ENCODE results near the gene CHRDL1. TPM values are rescaled to one million over a fixed set of nuclear protein-coding genes. Genes with fewer than 3 reads are reported as not detected.
A peak's percentile ranks its signal among the peaks of the same experiment; 100 is the strongest.

The CHRDL1 gene
- total and polyA plus RNA-seq, 7 donors = 1.9 to 5.6 (median 2.3) TPM

DNA sequence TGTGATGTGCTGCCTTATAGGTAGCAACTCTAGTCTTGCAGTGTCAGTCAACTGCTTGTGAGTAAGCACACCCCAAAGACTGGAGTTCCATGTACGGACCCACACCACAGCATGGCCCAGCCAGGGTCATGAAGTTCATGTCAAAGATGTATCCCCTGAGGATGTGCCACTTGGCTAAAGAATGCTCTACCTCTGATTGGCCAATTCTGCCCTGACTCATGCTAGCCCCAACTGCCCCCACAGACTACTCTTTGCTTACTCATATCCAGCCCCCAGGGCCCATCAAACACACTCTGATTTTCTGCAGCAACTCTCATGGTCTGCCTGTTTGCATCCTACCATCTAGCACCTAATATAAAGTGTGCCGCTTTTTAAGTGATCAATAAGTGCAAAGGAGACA is 62.5 kb downstream of the CHRDL1 start:
- intact Hi-C loops (cut with DNase I) = no loop called here
- TF ChIP-seq, protein P1, sequence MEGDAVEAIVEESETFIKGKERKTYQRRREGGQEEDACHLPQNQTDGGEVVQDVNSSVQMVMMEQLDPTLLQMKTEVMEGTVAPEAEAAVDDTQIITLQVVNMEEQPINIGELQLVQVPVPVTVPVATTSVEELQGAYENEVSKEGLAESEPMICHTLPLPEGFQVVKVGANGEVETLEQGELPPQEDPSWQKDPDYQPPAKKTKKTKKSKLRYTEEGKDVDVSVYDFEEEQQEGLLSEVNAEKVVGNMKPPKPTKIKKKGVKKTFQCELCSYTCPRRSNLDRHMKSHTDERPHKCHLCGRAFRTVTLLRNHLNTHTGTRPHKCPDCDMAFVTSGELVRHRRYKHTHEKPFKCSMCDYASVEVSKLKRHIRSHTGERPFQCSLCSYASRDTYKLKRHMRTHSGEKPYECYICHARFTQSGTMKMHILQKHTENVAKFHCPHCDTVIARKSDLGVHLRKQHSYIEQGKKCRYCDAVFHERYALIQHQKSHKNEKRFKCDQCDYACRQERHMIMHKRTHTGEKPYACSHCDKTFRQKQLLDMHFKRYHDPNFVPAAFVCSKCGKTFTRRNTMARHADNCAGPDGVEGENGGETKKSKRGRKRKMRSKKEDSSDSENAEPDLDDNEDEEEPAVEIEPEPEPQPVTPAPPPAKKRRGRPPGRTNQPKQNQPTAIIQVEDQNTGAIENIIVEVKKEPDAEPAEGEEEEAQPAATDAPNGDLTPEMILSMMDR (IDR thresholded peaks at IDR 0.05) = no peak
- Histone ChIP-seq H3K27me3 (ENCODE audit: insufficient read depth in 3 of 3, low read length in 2 of 3) (peaks cover 0 to 22% (median 0%) of the 10 kb centered on the region in 3 donors), H3K9me3 (no peaks in the 10 kb centered on the region), H3K27ac (no peak overlapping the region), H3K4me3 (no peak overlapping the region), H3K36me3 (ENCODE audit: insufficient read depth in 1 of 2, low read depth in 1 of 2) (no peaks in the 10 kb centered on the region), H3K4me1 (no peaks in the 10 kb centered on the region)
- ATAC-seq = peak in 1 of 4 donors; percentile 30
- no peak for DNase-seq
- WGBS, 3 donors = 75 to 82% (median 77%) methylated on average over 2 of the region's 2 CpGs

DNA sequence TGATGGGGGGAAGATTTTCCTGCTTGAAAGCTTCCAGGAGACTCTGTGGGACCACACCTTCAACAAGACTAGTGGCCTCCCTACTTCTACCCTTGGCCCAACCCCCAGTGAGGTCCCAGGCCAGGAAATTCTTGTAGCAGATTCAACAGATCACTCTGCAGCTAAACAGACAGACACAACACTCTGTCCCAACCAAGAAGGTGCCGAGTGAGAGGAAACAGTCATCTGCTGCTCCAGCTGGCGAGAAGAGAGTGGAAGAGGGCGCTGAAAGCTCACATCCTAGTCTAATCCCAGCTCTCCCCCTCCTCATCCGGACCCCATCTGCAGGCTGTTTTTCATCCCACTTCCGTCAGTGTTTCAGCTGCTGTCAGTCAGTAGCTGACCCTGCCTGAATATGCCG is 63.4 kb downstream of the CHRDL1 start:
- intact Hi-C loops (cut with DNase I) = no loop called here
- no peaks in the 10 kb centered on the region for H3K36me3 ChIP-seq (ENCODE audit: insufficient read depth in 1 of 2, low read depth in 1 of 2)
- no peaks in the 10 kb centered on the region for H3K9me3 ChIP-seq
- ATAC-seq (no peak), DNase-seq (no peak)
- no peak overlapping the region for H3K4me3 ChIP-seq
- peaks cover 0 to 22% (median 0%) of the 10 kb centered on the region in 3 donors for H3K27me3 ChIP-seq (ENCODE audit: insufficient read depth in 3 of 3, low read length in 2 of 3)
- H3K4me1 ChIP-seq = no peaks in the 10 kb centered on the region
- H3K27ac ChIP-seq = no peak overlapping the region
- TF ChIP-seq, protein P1 (IDR thresholded peaks at IDR 0.05) = no peak
- WGBS, 3 donors = 6 to 20% (median 12%) methylated on average over 6 of the region's 6 CpGs

GRCh38 chrX:110723844-110724243 is 71.8 kb downstream of the CHRDL1 start:
- H3K4me1 ChIP-seq = no peaks in the 10 kb centered on the region
- intact Hi-C loops (cut with DNase I) = no loop called here
- TF ChIP-seq, protein P1 (IDR thresholded peaks at IDR 0.05) = no peak
- 37 to 52% (median 50%) methylated on average over 2 of the region's 2 CpGs for WGBS, 3 donors
- no peak for ATAC-seq
- H3K4me3 ChIP-seq = no peak overlapping the region
- no peak for DNase-seq
- H3K27ac ChIP-seq = no peak overlapping the region
- no peaks in the 10 kb centered on the region for H3K9me3 ChIP-seq
- H3K27me3 ChIP-seq (ENCODE audit: insufficient read depth in 3 of 3, low read length in 2 of 3) = no peaks in the 10 kb centered on the region
- no peaks in the 10 kb centered on the region for H3K36me3 ChIP-seq (ENCODE audit: insufficient read depth in 1 of 2, low read depth in 1 of 2)

DNA sequence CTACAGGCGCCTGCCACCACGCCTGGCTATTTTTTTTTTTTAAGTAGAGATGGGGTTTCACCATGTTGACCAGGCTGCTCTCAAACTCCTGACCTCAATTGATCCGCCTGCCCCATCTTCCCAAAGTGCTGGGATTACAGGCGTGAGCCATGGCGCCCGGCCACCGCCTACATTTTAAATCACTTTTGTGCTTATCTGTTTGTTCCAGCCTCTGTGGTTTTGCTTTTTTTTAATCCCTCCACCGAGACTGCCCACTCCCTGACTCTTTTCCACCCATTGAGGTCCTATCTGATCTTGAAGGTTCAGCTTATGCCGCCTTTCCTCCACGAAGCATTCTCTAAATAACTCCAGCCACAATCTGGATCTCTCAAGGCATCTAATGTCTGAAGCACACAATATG is 73.5 kb downstream of the CHRDL1 start:
- Histone ChIP-seq H3K4me3 (no peak overlapping the region), H3K27me3 (ENCODE audit: insufficient read depth in 3 of 3, low read length in 2 of 3) (no peaks in the 10 kb centered on the region), H3K36me3 (ENCODE audit: insufficient read depth in 1 of 2, low read depth in 1 of 2) (no peaks in the 10 kb centered on the region), H3K27ac (no peak overlapping the region), H3K9me3 (no peaks in the 10 kb centered on the region), H3K4me1 (no peaks in the 10 kb centered on the region)
- no peak for DNase-seq
- 82 to 92% (median 87%) methylated on average over 9 to 10 of the region's 10 CpGs for WGBS, 3 donors
- intact Hi-C loops (cut with DNase I) = no loop called here
- TF ChIP-seq, protein P1 (IDR thresholded peaks at IDR 0.05) = no peak
- ATAC-seq = no peak

DNA sequence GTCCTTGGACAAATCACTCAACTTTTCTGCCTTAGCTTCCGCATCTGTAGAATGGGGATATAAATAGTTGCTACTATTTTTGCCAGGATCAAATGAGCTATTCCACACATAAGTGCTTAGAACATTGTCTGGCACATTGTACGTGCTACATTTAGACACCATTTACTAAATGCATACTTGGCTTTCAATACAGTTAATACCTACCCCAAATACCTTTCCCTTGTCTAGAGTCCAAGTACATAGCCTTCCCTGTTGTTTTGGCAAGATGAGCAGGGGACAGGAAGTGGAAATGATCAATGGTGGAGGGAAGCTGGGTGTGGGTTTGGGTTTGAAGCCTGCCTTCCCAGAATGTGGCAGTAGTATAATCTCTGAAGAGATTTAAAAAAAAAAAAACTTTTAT is 82.0 kb downstream of the CHRDL1 start:
- Histone ChIP-seq H3K4me1 (no peaks in the 10 kb centered on the region), H3K9me3 (no peaks in the 10 kb centered on the region), H3K27me3 (ENCODE audit: insufficient read depth in 3 of 3, low read length in 2 of 3) (peaks cover 0 to 13% (median 0%) of the 10 kb centered on the region in 3 donors), H3K36me3 (ENCODE audit: insufficient read depth in 1 of 2, low read depth in 1 of 2) (no peaks in the 10 kb centered on the region), H3K27ac (no peak overlapping the region), H3K4me3 (no peak overlapping the region)
- DNase-seq = no peak
- no peak for ATAC-seq
- intact Hi-C loops (cut with DNase I) = no loop called here
- TF ChIP-seq, protein P1 (IDR thresholded peaks at IDR 0.05) = no peak
- WGBS, 3 donors = 25 to 56% (median 48%) methylated on average over 2 of the region's 2 CpGs

Data from psoas muscle (tissue), 8 donors.